ENCODE measurements around the gene CNST.

DNA sequence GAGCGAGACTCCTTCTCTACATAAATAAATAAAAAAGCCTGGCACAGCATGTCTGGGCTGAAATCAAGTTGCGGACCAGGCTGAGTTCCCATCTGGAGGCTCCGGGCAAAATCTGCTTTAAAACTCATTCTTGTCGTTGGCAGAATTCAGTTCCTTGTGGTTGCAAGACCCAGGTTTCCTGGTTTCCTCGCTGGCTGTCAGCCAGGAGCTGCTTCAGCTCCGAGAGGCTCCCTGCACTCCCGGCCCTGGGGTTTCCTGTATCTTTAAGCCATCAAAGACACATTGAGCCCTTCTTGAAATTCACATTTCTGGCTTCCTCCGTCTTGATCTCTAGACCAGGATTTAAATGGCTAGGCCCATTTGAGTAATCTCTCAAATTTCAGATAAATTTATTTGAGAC lies 137.3 kb downstream of the CNST start:
- no peak for TF ChIP-seq EZH2 (IDR thresholded peaks at IDR 0.05; ENCODE audit: low read depth)
- TF ChIP-seq, protein P1, sequence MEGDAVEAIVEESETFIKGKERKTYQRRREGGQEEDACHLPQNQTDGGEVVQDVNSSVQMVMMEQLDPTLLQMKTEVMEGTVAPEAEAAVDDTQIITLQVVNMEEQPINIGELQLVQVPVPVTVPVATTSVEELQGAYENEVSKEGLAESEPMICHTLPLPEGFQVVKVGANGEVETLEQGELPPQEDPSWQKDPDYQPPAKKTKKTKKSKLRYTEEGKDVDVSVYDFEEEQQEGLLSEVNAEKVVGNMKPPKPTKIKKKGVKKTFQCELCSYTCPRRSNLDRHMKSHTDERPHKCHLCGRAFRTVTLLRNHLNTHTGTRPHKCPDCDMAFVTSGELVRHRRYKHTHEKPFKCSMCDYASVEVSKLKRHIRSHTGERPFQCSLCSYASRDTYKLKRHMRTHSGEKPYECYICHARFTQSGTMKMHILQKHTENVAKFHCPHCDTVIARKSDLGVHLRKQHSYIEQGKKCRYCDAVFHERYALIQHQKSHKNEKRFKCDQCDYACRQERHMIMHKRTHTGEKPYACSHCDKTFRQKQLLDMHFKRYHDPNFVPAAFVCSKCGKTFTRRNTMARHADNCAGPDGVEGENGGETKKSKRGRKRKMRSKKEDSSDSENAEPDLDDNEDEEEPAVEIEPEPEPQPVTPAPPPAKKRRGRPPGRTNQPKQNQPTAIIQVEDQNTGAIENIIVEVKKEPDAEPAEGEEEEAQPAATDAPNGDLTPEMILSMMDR (conservative IDR thresholded peaks at IDR 0.05) = no peak

Measured in PC-9 (cell line).